H9 (cell line): ENCODE data around the gene PEX10. TPM values are rescaled to one million over a fixed set of nuclear protein-coding genes. Genes with fewer than 3 reads are reported as not detected.

ENCODE experiments used
- DNase-seq: peaks from one replicate; pipeline ENCODE4 v3.0.0-alpha.2; 2017
- H2AFZ ChIP-seq: one replicate; pipeline ENCODE4 v1.6.1; 2013; ENCODE audit warnings: mild to moderate bottlenecking, low read length, control low read depth, moderate library complexity
- H2AK5ac ChIP-seq: 2 replicates; pipeline ENCODE4 v1.6.1; 2013; ENCODE audit warnings: low read length, control low read depth, mixed read lengths; ENCODE audit not compliant: insufficient read length
- H2BK120ac ChIP-seq: one replicate; pipeline ENCODE4 v1.6.1; 2013; ENCODE audit warnings: low read depth, mild to moderate bottlenecking, low read length, control low read depth, inconsistent platforms; ENCODE audit not compliant: poor library complexity, severe bottlenecking
- H2BK12ac ChIP-seq: 2 replicates; pipeline ENCODE4 v1.6.1; 2013; ENCODE audit warnings: low read length, control low read depth, mixed read lengths, low read depth; ENCODE audit not compliant: insufficient read length
- H2BK15ac ChIP-seq: 2 replicates; pipeline ENCODE4 v1.6.1; 2013; ENCODE audit warnings: low read depth, low read length, control low read depth
- H2BK20ac ChIP-seq: one replicate; pipeline ENCODE4 v1.6.1; 2013; ENCODE audit warnings: low read depth, mild to moderate bottlenecking, low read length, control low read depth, inconsistent platforms; ENCODE audit not compliant: poor library complexity, severe bottlenecking
- H2BK5ac ChIP-seq: 2 replicates; pipeline ENCODE4 v1.6.1; 2013; ENCODE audit warnings: low read length, control low read depth, mixed read lengths; ENCODE audit not compliant: insufficient read length
- H3K14ac ChIP-seq: 2 replicates; pipeline ENCODE4 v1.6.1; 2013; ENCODE audit warnings: low read length, control low read depth; ENCODE audit not compliant: insufficient read depth
- H3K18ac ChIP-seq: 2 replicates; pipeline ENCODE4 v1.6.1; 2013; ENCODE audit warnings: low read depth, mild to moderate bottlenecking, mixed read lengths, low read length, control low read depth; ENCODE audit not compliant: insufficient read length
- H3K23ac ChIP-seq: 2 replicates; pipeline ENCODE4 v1.6.1; 2013; ENCODE audit warnings: low read length, control low read depth, mixed read lengths, low read depth; ENCODE audit not compliant: insufficient read length
- H3K23me2 ChIP-seq: 2 replicates; pipeline ENCODE4 v1.6.1; 2013; ENCODE audit warnings: low read depth, mild to moderate bottlenecking, mixed read lengths, low read length, control low read depth; ENCODE audit not compliant: insufficient read length, poor library complexity, severe bottlenecking
- H3K27ac ChIP-seq: 2 replicates; pipeline ENCODE4 v1.5.1; 2013; ENCODE audit warnings: low read length, control low read depth, mixed read lengths, low read depth; ENCODE audit not compliant: insufficient read length
- H3K27me3 ChIP-seq: 2 replicates; pipeline ENCODE4 v1.6.1; 2013; ENCODE audit warnings: low read length, control low read depth, inconsistent platforms; ENCODE audit not compliant: insufficient read depth
- H3K4ac ChIP-seq: 2 replicates; pipeline ENCODE4 v1.6.1; 2013; ENCODE audit warnings: low read depth, mild to moderate bottlenecking, control low read depth, inconsistent platforms, low read length, moderate library complexity
- H3K4me1 ChIP-seq: 2 replicates; pipeline ENCODE4 v1.6.1; 2013; ENCODE audit warnings: low read length, control low read depth, inconsistent platforms; ENCODE audit not compliant: insufficient read depth
- H3K4me2 ChIP-seq: 2 replicates; pipeline ENCODE4 v1.6.1; 2013; ENCODE audit warnings: low read length, control low read depth, mixed read lengths; ENCODE audit not compliant: insufficient read length, insufficient read depth
- H3K56ac ChIP-seq: 2 replicates; pipeline ENCODE4 v1.6.1; 2013; ENCODE audit warnings: low read depth, mild to moderate bottlenecking, mixed read lengths, low read length, control low read depth; ENCODE audit not compliant: insufficient read length
- H3K79me1 ChIP-seq: 2 replicates; pipeline ENCODE4 v1.6.1; 2013; ENCODE audit warnings: low read depth, mild to moderate bottlenecking, moderate library complexity, low read length, control low read depth, inconsistent platforms; ENCODE audit not compliant: insufficient read depth, poor library complexity, severe bottlenecking
- H3K79me2 ChIP-seq: 2 replicates; pipeline ENCODE4 v1.6.1; 2013; ENCODE audit warnings: low read length, control low read depth, inconsistent platforms; ENCODE audit not compliant: insufficient read depth
- H3K9ac ChIP-seq: 2 replicates; pipeline ENCODE4 v1.6.1; 2013; ENCODE audit warnings: low read length, control low read depth, mixed read lengths; ENCODE audit not compliant: insufficient read length; ENCODE audit errors: extremely low read depth
- H3K9me3 ChIP-seq: one replicate; pipeline ENCODE4 v1.6.1; 2013; ENCODE audit warnings: low read depth, low read length, inconsistent platforms; ENCODE audit not compliant: control insufficient read depth
- H3T11ph ChIP-seq: one replicate; pipeline ENCODE4 v1.6.1; 2013; ENCODE audit warnings: mild to moderate bottlenecking, low read length, control low read depth, inconsistent platforms
- H4K20me1 ChIP-seq: one replicate; pipeline ENCODE4 v1.6.1; 2013; ENCODE audit not compliant: control insufficient read depth, insufficient read length, insufficient read depth
- H4K5ac ChIP-seq: 2 replicates; pipeline ENCODE4 v1.6.1; 2013; ENCODE audit warnings: low read depth, mild to moderate bottlenecking, mixed read lengths, low read length, control low read depth; ENCODE audit not compliant: insufficient read length
- H4K8ac ChIP-seq: replicated peaks from 2 replicates; pipeline ENCODE4 v1.6.1; 2013; ENCODE audit warnings: low read length, control low read depth, mixed read lengths, low read depth; ENCODE audit not compliant: insufficient read length
- H4K91ac ChIP-seq: 2 replicates; pipeline ENCODE4 v1.6.1; 2013; ENCODE audit warnings: low read depth, mild to moderate bottlenecking, moderate library complexity, mixed read lengths, low read length, control low read depth; ENCODE audit not compliant: insufficient read length
- H3K27ac Mint-ChIP-seq, 3 experiments: 2 replicates in 2 of 3; 3 replicates in 1 of 3; pipeline ENCODE4 v1.8.0; 2020 to 2021; ENCODE audit warnings: mixed read lengths in 3 of 3, mild to moderate bottlenecking in 1 of 3, moderate library complexity in 1 of 3
- H3K27me3 Mint-ChIP-seq: 2 replicates; pipeline ENCODE4 v1.8.0; 2021; ENCODE audit warnings: low read depth, mild to moderate bottlenecking, moderate library complexity, mixed read lengths
- H3K36me3 Mint-ChIP-seq, 3 experiments: 2 replicates in 2 of 3; 3 replicates in 1 of 3; pipeline ENCODE4 v1.8.0; 2020 to 2021; ENCODE audit warnings: low read depth in 3 of 3, mixed read lengths in 3 of 3; ENCODE audit not compliant: insufficient read depth in 1 of 3
- H3K4me1 Mint-ChIP-seq, 2 experiments: 2 replicates each; pipeline ENCODE4 v1.8.0; 2020; ENCODE audit warnings: mixed read lengths in 2 of 2
- H3K4me3 Mint-ChIP-seq, 2 experiments: 2 replicates in 1 of 2; 3 replicates in 1 of 2; pipeline ENCODE4 v1.8.0; 2020 to 2021; ENCODE audit warnings: mild to moderate bottlenecking in 2 of 2, mixed read lengths in 2 of 2, moderate library complexity in 1 of 2
- H3K9me3 Mint-ChIP-seq, 2 experiments: 2 replicates in 1 of 2; 3 replicates in 1 of 2; pipeline ENCODE4 v1.8.0; 2020; ENCODE audit warnings: mild to moderate bottlenecking in 2 of 2, mixed read lengths in 2 of 2, moderate library complexity in 1 of 2
- WGBS: extraction: QIAGEN DNeasy Blood & Tissue Kit; methylation state at CpG from one replicate; pipeline ENCODE4 v1.1.7; 2013; ENCODE audit warnings: missing lambda C conversion rate, low lambda C conversion rate, mixed read lengths; ENCODE audit not compliant: insufficient read length; ENCODE audit errors: extremely low coverage; 5-methylcytosine and 5-hydroxymethylcytosine counted together
- total RNA-seq: library from RNA; stranded (reverse); gene quantifications from 2 replicates; pipeline ENCODE4 v1.2.1, GENCODE V29; 2021
- TF ChIP-seq, protein P1 (sequence below): fragments of 200-600 bp; sonication (generic); conservative IDR thresholded peaks from 3 replicates; pipeline ENCODE4 v1.8.0; 2021; ENCODE audit warnings: antibody characterized with exemption, mild to moderate bottlenecking

Gene PEX10
- total RNA-seq, 1 experiment from 2014 or later, result 34.4 TPM

DNA sequence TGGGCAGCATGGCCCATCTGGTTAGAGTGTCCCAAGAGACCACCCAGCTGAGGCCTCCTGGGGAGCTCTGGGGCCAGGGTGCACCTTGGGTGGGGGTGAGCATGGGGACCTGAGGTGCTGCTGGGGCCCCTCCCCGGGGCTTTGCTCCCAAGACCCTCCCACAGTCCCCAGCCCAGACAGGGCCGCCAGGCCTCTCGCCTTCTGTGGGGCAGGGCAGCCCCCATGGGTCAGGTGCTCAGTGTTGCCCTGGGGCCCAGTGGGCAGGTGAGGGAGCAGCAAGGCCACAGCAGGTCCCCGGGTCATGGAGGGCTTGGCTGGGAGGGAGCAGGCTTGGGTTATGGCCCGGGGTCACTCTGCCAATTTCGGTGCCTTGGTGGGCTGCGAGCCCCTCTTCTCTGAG lies 24.5 kb upstream of the PEX10 start:
- Histone ChIP-seq H3K23me2 (no peaks in the 10 kb centered on the region), H3K9me3 (no peaks in the 10 kb centered on the region), H3K18ac (no peak overlapping the region), H3T11ph (no peak overlapping the region), H2BK20ac (no peak overlapping the region), H2BK5ac (no peak overlapping the region), H4K8ac (no peak overlapping the region), H4K5ac (no peak overlapping the region), H2AK5ac (no peak overlapping the region), H3K4me1 (no peaks in the 10 kb centered on the region), H3K79me1 (no peaks in the 10 kb centered on the region), H2AFZ (no peak overlapping the region), H2BK15ac (no peak overlapping the region), H2BK12ac (no peak overlapping the region), H4K20me1 (no peaks in the 10 kb centered on the region), H3K27ac (no peak overlapping the region), H3K79me2 (no peaks in the 10 kb centered on the region), H3K4me2 (no peak overlapping the region), H3K9ac (no peak overlapping the region), H3K27me3 (no peaks in the 10 kb centered on the region), H3K14ac (no peak overlapping the region), H2BK120ac (no peak overlapping the region), H3K23ac (no peak overlapping the region), H3K56ac (no peak overlapping the region), H4K91ac (no peak overlapping the region), H3K4ac (no peak overlapping the region)
- no peak for DNase-seq
- WGBS, result no CpG with 5 or more reads among the region's 7 CpGs
- H3K27me3 Mint-ChIP-seq, result peaks cover 38% of the 10 kb centered on the region
- H3K9me3 Mint-ChIP-seq, result no peaks in the 10 kb centered on the region
- no peaks in the 10 kb centered on the region for H3K36me3 Mint-ChIP-seq
- H3K4me3 Mint-ChIP-seq, result no peak overlapping the region
- H3K4me1 Mint-ChIP-seq, result 0 out of 4 replicates have a peak, but pooled peaks cover 0 to 2% of the 10 kb centered on the region in 2 experiments
- H3K27ac Mint-ChIP-seq, result no peak overlapping the region; a peak in 1 of 7 replicates
- TF ChIP-seq, protein P1, sequence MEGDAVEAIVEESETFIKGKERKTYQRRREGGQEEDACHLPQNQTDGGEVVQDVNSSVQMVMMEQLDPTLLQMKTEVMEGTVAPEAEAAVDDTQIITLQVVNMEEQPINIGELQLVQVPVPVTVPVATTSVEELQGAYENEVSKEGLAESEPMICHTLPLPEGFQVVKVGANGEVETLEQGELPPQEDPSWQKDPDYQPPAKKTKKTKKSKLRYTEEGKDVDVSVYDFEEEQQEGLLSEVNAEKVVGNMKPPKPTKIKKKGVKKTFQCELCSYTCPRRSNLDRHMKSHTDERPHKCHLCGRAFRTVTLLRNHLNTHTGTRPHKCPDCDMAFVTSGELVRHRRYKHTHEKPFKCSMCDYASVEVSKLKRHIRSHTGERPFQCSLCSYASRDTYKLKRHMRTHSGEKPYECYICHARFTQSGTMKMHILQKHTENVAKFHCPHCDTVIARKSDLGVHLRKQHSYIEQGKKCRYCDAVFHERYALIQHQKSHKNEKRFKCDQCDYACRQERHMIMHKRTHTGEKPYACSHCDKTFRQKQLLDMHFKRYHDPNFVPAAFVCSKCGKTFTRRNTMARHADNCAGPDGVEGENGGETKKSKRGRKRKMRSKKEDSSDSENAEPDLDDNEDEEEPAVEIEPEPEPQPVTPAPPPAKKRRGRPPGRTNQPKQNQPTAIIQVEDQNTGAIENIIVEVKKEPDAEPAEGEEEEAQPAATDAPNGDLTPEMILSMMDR, result no peak
